MM.1S (cell line): ENCODE results near the gene ATXN1.

Source experiments
- CTCF ChIP-seq: fragments of 300-600 bp; sonication (generic); IDR thresholded peaks from 2 replicates; pipeline ENCODE4 v1.5.1; 2016; ENCODE audit warnings: antibody characterized with exemption, low read length, mixed read lengths
- EZH2 ChIP-seq: fragments of 300-600 bp; sonication (generic); optimal IDR thresholded peaks from 2 replicates; pipeline ENCODE3; 2017; ENCODE audit warnings: low read depth, mild to moderate bottlenecking, antibody characterized with exemption, low read length, mixed read lengths
- EZH2phosphoT487 ChIP-seq: fragments of 300-600 bp; sonication (generic); IDR thresholded peaks from 2 replicates; pipeline ENCODE4 v1.6.1; 2018; ENCODE audit warnings: antibody characterized with exemption, low read length

- TF ChIP-seq CTCF: no peak
- TF ChIP-seq EZH2phosphoT487: no peak
- TF ChIP-seq EZH2: no peak
Observed at GRCh38 chr6:16483315-16483875, 277.9 kb downstream of the ATXN1 start.
